Panc1 (cell line): ENCODE results near the gene ZNF689. TPM values are rescaled to one million over a fixed set of nuclear protein-coding genes. Genes with fewer than 3 reads are reported as not detected.

Source experiments
- ATAC-seq: fragments of 200-7000 bp; cut with Tn5 transposase; 2 replicates; pipeline ENCODE4 v1.9.1; 2020; ENCODE audit warnings: mild to moderate bottlenecking, moderate library complexity
- BruUV-seq: library from RNA; stranded (reverse); fragments of 400-500 nt; replicated peaks from 2 replicates; lab custom pipeline; 2021; lab: Mats Ljungman, UMichigan
- CTCF ChIA-PET: fragments of 300-600 bp; sonication (Branson Sonifier 250); formaldehyde crosslinking; loops from one replicate; lab custom pipeline; 2022; ENCODE audit warnings: antibody characterized with exemption; lab: Charles Lee
- POLR2A ChIA-PET: fragments of 300-600 bp; sonication (Branson Sonifier 250); formaldehyde crosslinking; loops from one replicate; lab custom pipeline; 2022; ENCODE audit warnings: antibody characterized with exemption; lab: Charles Lee
- DNase-seq: peaks from one replicate; pipeline ENCODE4 v3.0.0-alpha.2; 2010; ENCODE audit warnings: low read depth, low spot score
- H3K27ac ChIP-seq: 2 replicates; pipeline ENCODE4 v1.5.1; 2011; ENCODE audit warnings: mild to moderate bottlenecking, low read length, inconsistent platforms
- H3K27me3 ChIP-seq: fragments of 200-500 bp; sonication (Bioruptor generic); 2 replicates; pipeline ENCODE4 v1.6.0; 2014; ENCODE audit warnings: low read length, inconsistent platforms; ENCODE audit not compliant: control insufficient read depth, insufficient read depth
- H3K36me3 ChIP-seq: fragments of 200-500 bp; sonication (Bioruptor generic); 2 replicates; pipeline ENCODE4 v1.5.1; 2014; ENCODE audit warnings: inconsistent platforms, mild to moderate bottlenecking, low read length, moderate library complexity; ENCODE audit not compliant: control insufficient read depth, insufficient read depth
- H3K4me1 ChIP-seq: 2 replicates; pipeline ENCODE4 v1.5.1; 2011; ENCODE audit warnings: inconsistent platforms, mild to moderate bottlenecking, low read length, moderate library complexity; ENCODE audit not compliant: control insufficient read depth, insufficient read depth
- H3K4me3 ChIP-seq, 2 experiments: 2 replicates each; pipeline ENCODE4 v1.5.1; 2011 to 2012; ENCODE audit warnings: low read depth in 2 of 2, low read length in 2 of 2, mild to moderate bottlenecking in 2 of 2, inconsistent platforms in 1 of 2, moderate library complexity in 1 of 2
- H3K9me3 ChIP-seq: fragments of 200-500 bp; sonication (Bioruptor generic); 2 replicates; pipeline ENCODE4 v1.5.1; 2014; ENCODE audit warnings: low read depth, mild to moderate bottlenecking, inconsistent platforms, low read length, moderate library complexity; ENCODE audit not compliant: control insufficient read depth, insufficient read depth
- CTCF ChIP-seq: fragments of 450-650 bp; IDR thresholded peaks from 2 replicates; pipeline ENCODE4 v1.5.1; 2017; ENCODE audit warnings: mild to moderate bottlenecking
- POLR2AphosphoS5 ChIP-seq: IDR thresholded peaks from 2 replicates; pipeline ENCODE4 v1.6.1; 2012; ENCODE audit warnings: mild to moderate bottlenecking, low read depth, low read length, moderate library complexity
- REST ChIP-seq, 2 experiments: IDR thresholded peaks; 2 replicates each; pipeline ENCODE4 v1.6.1; 2011 to 2012; ENCODE audit warnings: low read depth in 2 of 2, control low read depth in 1 of 2, low read length in 1 of 2, mild to moderate bottlenecking in 1 of 2, moderate library complexity in 1 of 2; ENCODE audit not compliant: insufficient read depth in 1 of 2
- SIN3A ChIP-seq: IDR thresholded peaks from 2 replicates; pipeline ENCODE4 v1.6.1; 2012; ENCODE audit warnings: low read depth, mild to moderate bottlenecking, low read length, moderate library complexity, borderline replicate concordance; ENCODE audit not compliant: insufficient read depth
- TCF7L2 ChIP-seq: IDR thresholded peaks from 2 replicates; pipeline ENCODE4 v1.6.1; 2011; ENCODE audit warnings: mild to moderate bottlenecking, low read depth, low read length, inconsistent platforms
- in situ Hi-C: cut with HindIII; loops from 2 replicates; pipeline ENCODE4 v1.10.0; 2016; ENCODE audit warnings: low sequenced_read_pairs, low pct_unique_long_range_greater_than_20kb
- intact Hi-C: fragments of 100-400 bp; cut with micrococcal nuclease; formaldehyde crosslinking; loops from one replicate; pipeline ENCODE4 v1.10.0; 2022; ENCODE audit not compliant: unreplicated experiment
- total RNA-seq: library from RNA; stranded (reverse); gene quantifications from one replicate; pipeline ENCODE4 v1.2.1, GENCODE V29; 2021; ENCODE audit not compliant: unreplicated experiment

Gene ZNF689
- total RNA-seq, 1 experiment from 2014 or later: 16.5 TPM

- DNase-seq (no peak), ATAC-seq (no peak)
- no peak overlapping the region for H3K4me3 ChIP-seq
- H3K27ac ChIP-seq: no peak overlapping the region
- H3K27me3 ChIP-seq: no peaks in the 10 kb centered on the region
- intact Hi-C loops: no loop called here
- H3K36me3 ChIP-seq: no peaks in the 10 kb centered on the region
- H3K9me3 ChIP-seq: no peaks in the 10 kb centered on the region
- ChIA-PET CTCF (interaction anchor here (1.1 kb wide), 1 partner anchor 10 kb away, joined by 4 read pairs; no protein-coding TSS in a partner anchor), POLR2A (no interaction called here)
- no TSS peak for BruUV-seq
- no peak for TF ChIP-seq POLR2AphosphoS5
- TF ChIP-seq REST (IDR thresholded peaks at IDR 0.05; ENCODE audit: insufficient read depth in 1 of 2, low read depth in 2 of 2, low read length in 1 of 2): no peak
- TF ChIP-seq SIN3A: no peak
- TF ChIP-seq TCF7L2: no peak
- TF ChIP-seq CTCF: no peak
- in situ Hi-C loops: no loop called here
- no peaks in the 10 kb centered on the region for H3K4me1 ChIP-seq
Measured at GRCh38 chr16:30619202-30619601, 9.0 kb upstream of the ZNF689 start.

GRCh38 chr16:30615358-30616091 lies 5.3 kb upstream of the ZNF689 start:
- intact Hi-C loops (no loop called here), in situ Hi-C loops (no loop called here)
- peak; percentile 57; the same call in 1 of the 2 replicates for ATAC-seq
- ChIA-PET POLR2A (interaction anchor here (0.8 kb wide), 1 partner anchor 13 kb away, joined by 4 read pairs; no protein-coding TSS in a partner anchor), CTCF (interaction anchor here (0.6 to 1.2 kb wide), 5 partner anchors 13 to 958 kb away, joined by 3 to 14 read pairs (median 5); partner anchors contain the start of gene DCTPP1)
- no peak overlapping the region for H3K4me3 ChIP-seq
- H3K27ac ChIP-seq: no peak overlapping the region
- no peaks in the 10 kb centered on the region for H3K36me3 ChIP-seq
- TF ChIP-seq POLR2AphosphoS5 (no peak), CTCF (peak; percentile 20)
- DNase-seq: peak; percentile 25
- no peaks in the 10 kb centered on the region for H3K9me3 ChIP-seq
- peaks cover 6% of the 10 kb centered on the region for H3K4me1 ChIP-seq
- H3K27me3 ChIP-seq: no peaks in the 10 kb centered on the region
- no TSS peak for BruUV-seq
